Measurements from ENCODE around the gene USP6. TPM values are rescaled to one million over a fixed set of nuclear protein-coding genes. Genes with fewer than 3 reads are reported as not detected.

Gene USP6
- total and polyA plus RNA-seq, 2 of the 13 experiments (the other 11 are each of a cell fraction or from before 2014, with no cell fraction given), result 0.04 TPM; not detected in 1

GRCh38 chr17:5111402-5112204 is 4.2 kb upstream of the USP6 start, which contains the start of gene ZNF232 (continued):
- TF ChIP-seq ZBTB10 (CRISPR knock-in tag; IDR thresholded peaks at IDR 0.05; ENCODE audit: borderline replicate concordance), result peak; percentile 4; the same call in 1 of the 2 replicates
- TF ChIP-seq ZNF557 (CRISPR knock-in tag; IDR thresholded peaks at IDR 0.05), result 0 out of 2 replicates have a peak, but pooled peaks have one; percentile 48
- peak; percentile 75; the same call in 1 of the 2 replicates for TF ChIP-seq SAFB2 (CRISPR knock-in tag; IDR thresholded peaks at IDR 0.05; ENCODE audit: borderline replicate concordance, low read depth)
- no peak for TF ChIP-seq PRMT3 (CRISPR knock-in tag; IDR thresholded peaks at IDR 0.05; ENCODE audit: borderline replicate concordance, low read depth)
- no peak for TF ChIP-seq ZBTB34 (CRISPR knock-in tag; IDR thresholded peaks at IDR 0.05)
- TF ChIP-seq KAT8 (CRISPR knock-in tag; IDR thresholded peaks at IDR 0.05), result peak; percentile 93
- TF ChIP-seq, protein P1, sequence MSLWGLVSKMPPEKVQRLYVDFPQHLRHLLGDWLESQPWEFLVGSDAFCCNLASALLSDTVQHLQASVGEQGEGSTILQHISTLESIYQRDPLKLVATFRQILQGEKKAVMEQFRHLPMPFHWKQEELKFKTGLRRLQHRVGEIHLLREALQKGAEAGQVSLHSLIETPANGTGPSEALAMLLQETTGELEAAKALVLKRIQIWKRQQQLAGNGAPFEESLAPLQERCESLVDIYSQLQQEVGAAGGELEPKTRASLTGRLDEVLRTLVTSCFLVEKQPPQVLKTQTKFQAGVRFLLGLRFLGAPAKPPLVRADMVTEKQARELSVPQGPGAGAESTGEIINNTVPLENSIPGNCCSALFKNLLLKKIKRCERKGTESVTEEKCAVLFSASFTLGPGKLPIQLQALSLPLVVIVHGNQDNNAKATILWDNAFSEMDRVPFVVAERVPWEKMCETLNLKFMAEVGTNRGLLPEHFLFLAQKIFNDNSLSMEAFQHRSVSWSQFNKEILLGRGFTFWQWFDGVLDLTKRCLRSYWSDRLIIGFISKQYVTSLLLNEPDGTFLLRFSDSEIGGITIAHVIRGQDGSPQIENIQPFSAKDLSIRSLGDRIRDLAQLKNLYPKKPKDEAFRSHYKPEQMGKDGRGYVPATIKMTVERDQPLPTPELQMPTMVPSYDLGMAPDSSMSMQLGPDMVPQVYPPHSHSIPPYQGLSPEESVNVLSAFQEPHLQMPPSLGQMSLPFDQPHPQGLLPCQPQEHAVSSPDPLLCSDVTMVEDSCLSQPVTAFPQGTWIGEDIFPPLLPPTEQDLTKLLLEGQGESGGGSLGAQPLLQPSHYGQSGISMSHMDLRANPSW (CRISPR knock-in tag; IDR thresholded peaks at IDR 0.05; ENCODE audit: borderline replicate concordance), result no peak; the same call in 1 of the 2 replicates
- peak; percentile 77 for TF ChIP-seq SNAI1 (CRISPR knock-in tag; IDR thresholded peaks at IDR 0.05; ENCODE audit: borderline replicate concordance)
- peak; percentile 67 for TF ChIP-seq XRCC5 (optimal IDR thresholded peaks at IDR 0.05; ENCODE audit: low read length)
- no peak; the same call in 1 of the 2 replicates for TF ChIP-seq FOSL1 (CRISPR knock-in tag; IDR thresholded peaks at IDR 0.05; ENCODE audit: borderline replicate concordance)
- TF ChIP-seq, protein P2, sequence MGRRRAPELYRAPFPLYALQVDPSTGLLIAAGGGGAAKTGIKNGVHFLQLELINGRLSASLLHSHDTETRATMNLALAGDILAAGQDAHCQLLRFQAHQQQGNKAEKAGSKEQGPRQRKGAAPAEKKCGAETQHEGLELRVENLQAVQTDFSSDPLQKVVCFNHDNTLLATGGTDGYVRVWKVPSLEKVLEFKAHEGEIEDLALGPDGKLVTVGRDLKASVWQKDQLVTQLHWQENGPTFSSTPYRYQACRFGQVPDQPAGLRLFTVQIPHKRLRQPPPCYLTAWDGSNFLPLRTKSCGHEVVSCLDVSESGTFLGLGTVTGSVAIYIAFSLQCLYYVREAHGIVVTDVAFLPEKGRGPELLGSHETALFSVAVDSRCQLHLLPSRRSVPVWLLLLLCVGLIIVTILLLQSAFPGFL (CRISPR knock-in tag; IDR thresholded peaks at IDR 0.05), result no peak
- TF ChIP-seq REST (IDR thresholded peaks at IDR 0.05; ENCODE audit: borderline replicate concordance in 1 of 2, low read depth in 1 of 2, low read length in 2 of 2), result no peak
- peak; percentile 97 for TF ChIP-seq HNF1B (CRISPR knock-in tag; IDR thresholded peaks at IDR 0.05)

All from HepG2 (cell line).